ENCODE data around the gene SLC6A5. TPM values are rescaled to one million over a fixed set of nuclear protein-coding genes. Genes with fewer than 3 reads are reported as not detected.

The SLC6A5 gene
- total and polyA plus RNA-seq, 2 of the 8 experiments (the other 6 are each of a cell fraction or from before 2014, with no cell fraction given), result not detected

- no peaks in the 10 kb centered on the region for H3K36me3 ChIP-seq (ENCODE audit: control insufficient read depth in 2 of 4, insufficient read depth in 4 of 4, low read length in 3 of 4)
- peak overlapping the region; percentile 35 to 80 (median 56) for H3K4me3 ChIP-seq (ENCODE audit: extremely low read depth in 1 of 4, insufficient read depth in 2 of 4, low read depth in 3 of 4, low read length in 4 of 4)
- no peak overlapping the region for H2BK120ac ChIP-seq (replicated peaks; ENCODE audit: low read depth, low read length)
- WGBS, 2 experiments (ENCODE audit: extremely low coverage in 1 of 2, insufficient coverage in 1 of 2, insufficient read length in 1 of 2, insufficient replicate concordance in 2 of 2, low coverage in 1 of 2, low lambda C conversion rate in 2 of 2, missing lambda C conversion rate in 1 of 2), result 4% methylated on average over 60 of the region's 60 CpGs; no CpG with 5 or more reads in 1 of the 2 experiments
- no peaks in the 10 kb centered on the region for H3K9me3 ChIP-seq (ENCODE audit: insufficient read depth in 2 of 2, low read depth in 1 of 2, low read length in 1 of 2)
- peaks cover 0 to 5% of the 10 kb centered on the region in 2 experiments for H4K20me1 ChIP-seq (replicated peaks in 1 of 2; ENCODE audit: control insufficient read depth in 1 of 2, insufficient read depth in 2 of 2, low read length in 2 of 2)
- H3K9ac ChIP-seq (replicated peaks in 1 of 4; ENCODE audit: extremely low read depth in 1 of 4, low read depth in 3 of 4, low read length in 3 of 4), result no peak overlapping the region
- H3K23me2 ChIP-seq (ENCODE audit: low read depth, low read length), result peaks cover 21% of the 10 kb centered on the region
- H3K14ac ChIP-seq (ENCODE audit: insufficient read length), result no peak overlapping the region
- no peak overlapping the region for H3K23ac ChIP-seq (ENCODE audit: insufficient read length)
- H2BK20ac ChIP-seq (ENCODE audit: low read length), result no peak overlapping the region
- DNase-seq (ENCODE audit: low read depth in 1 of 2, low spot score in 2 of 2) (peak in 1 of 2 experiments; percentile 58), FAIRE-seq (no peak)
- H3K56ac ChIP-seq (replicated peaks; ENCODE audit: insufficient read length, low read depth, low read length), result no peak overlapping the region
- no peak overlapping the region for H2BK15ac ChIP-seq (ENCODE audit: low read length)
- ChIA-PET POLR2A (ENCODE audit: partially characterized antibody) (no interaction called here), CTCF (ENCODE audit: partially characterized antibody) (interaction anchor here (0.7 to 4.9 kb wide), 12 partner anchors 8 to 1112 kb away, joined by 3 to 51 read pairs (median 5); no protein-coding TSS in a partner anchor)
- H3K27ac ChIP-seq (ENCODE audit: low read depth, low read length), result no peak overlapping the region
- TF ChIP-seq RXRA (IDR thresholded peaks at IDR 0.05; ENCODE audit: insufficient read depth, low read depth, low read length), result no peak
- no peak for TF ChIP-seq POU5F1 (IDR thresholded peaks at IDR 0.05; ENCODE audit: low read depth, low read length)
- peak; percentile 83 for TF ChIP-seq SUZ12 (IDR thresholded peaks at IDR 0.05; ENCODE audit: low read length)
- peak; percentile 49 for TF ChIP-seq RNF2 (IDR thresholded peaks at IDR 0.05; ENCODE audit: borderline replicate concordance, low read depth, low read length, missing control alignments, poor library complexity, severe bottlenecking)
- TF ChIP-seq KDM4A (IDR thresholded peaks at IDR 0.05; ENCODE audit: low read depth, low read length, severe bottlenecking), result peak; percentile 64
- no peak for TF ChIP-seq NRF1 (IDR thresholded peaks at IDR 0.05; ENCODE audit: low read depth, low read length)
- TF ChIP-seq EZH2 (IDR thresholded peaks at IDR 0.05; ENCODE audit: low read depth, low read length, severe bottlenecking), result peak; percentile 90
- TF ChIP-seq RBBP5 (IDR thresholded peaks at IDR 0.05; ENCODE audit: borderline replicate concordance, low read depth, low read length), result 0 out of 2 replicates have a peak, but pooled peaks have one; percentile 44
- TF ChIP-seq SP1 (IDR thresholded peaks at IDR 0.05; ENCODE audit: low read depth, low read length), result no peak
- TF ChIP-seq ASH2L (IDR thresholded peaks at IDR 0.05; ENCODE audit: low read length), result peak; percentile 16
- TF ChIP-seq BACH1 (IDR thresholded peaks at IDR 0.05; ENCODE audit: low read length), result no peak
- no peaks in the 10 kb centered on the region for H3K79me1 ChIP-seq (ENCODE audit: low read depth, low read length)
- H2AK5ac ChIP-seq (ENCODE audit: low read depth, low read length), result no peak overlapping the region
- H2BK5ac ChIP-seq (ENCODE audit: low read depth, low read length), result no peak overlapping the region
- peaks cover 12 to 24% (median 13%) of the 10 kb centered on the region in 4 experiments; a peak in 6 of 7 replicates for H3K4me1 ChIP-seq (replicated peaks in 1 of 4; ENCODE audit: control insufficient read depth in 3 of 4, insufficient read depth in 4 of 4, low read length in 3 of 4)
- H4K5ac ChIP-seq (ENCODE audit: insufficient read length, low read depth, low read length), result no peak overlapping the region
- H2BK12ac ChIP-seq (ENCODE audit: low read depth, low read length), result no peak overlapping the region
- peak overlapping the region; percentile 26; the same call in 1 of the 2 replicates for H4K8ac ChIP-seq (ENCODE audit: extremely low read depth, insufficient read depth, low read length)
- no peak overlapping the region; the same call in 1 of the 2 replicates for H2AFZ ChIP-seq (ENCODE audit: low read length)
- H3K27me3 ChIP-seq (replicated peaks in 1 of 4; ENCODE audit: control insufficient read depth in 3 of 4, extremely low read depth in 1 of 4, insufficient read depth in 3 of 4, low read length in 3 of 4), result peaks cover 45 to 60% (median 59%) of the 10 kb centered on the region in 4 experiments
- no peak overlapping the region for H4K91ac ChIP-seq (replicated peaks; ENCODE audit: insufficient read length, low read length)
- no peaks in the 10 kb centered on the region for H3K79me2 ChIP-seq (ENCODE audit: control insufficient read depth in 1 of 2, insufficient read depth in 2 of 2, low read length in 2 of 2)
- peak overlapping the region; percentile 77 to 99 for H3K4me2 ChIP-seq (ENCODE audit: insufficient read depth in 1 of 2, low read depth in 2 of 2, low read length in 2 of 2)
- H3K18ac ChIP-seq (ENCODE audit: extremely low read depth, low read length), result no peak overlapping the region; the same call in 1 of the 2 replicates
- H3K4ac ChIP-seq (replicated peaks; ENCODE audit: insufficient read length, low read depth, low read length), result no peak overlapping the region
Measured at GRCh38 chr11:20669820-20670684, 70.6 kb downstream of the SLC6A5 start.
